H9 (cell line): Measurements from ENCODE around the gene CTSW. TPM values are rescaled to one million over a fixed set of nuclear protein-coding genes. Genes with fewer than 3 reads are reported as not detected.

Experiments used
- DNase-seq: peaks from one replicate; pipeline ENCODE4 v3.0.0-alpha.2; 2017
- H2AFZ ChIP-seq: one replicate; pipeline ENCODE4 v1.6.1; 2013; ENCODE audit warnings: mild to moderate bottlenecking, low read length, control low read depth, moderate library complexity
- H2AK5ac ChIP-seq: 2 replicates; pipeline ENCODE4 v1.6.1; 2013; ENCODE audit warnings: low read length, control low read depth, mixed read lengths; ENCODE audit not compliant: insufficient read length
- H2BK120ac ChIP-seq: one replicate; pipeline ENCODE4 v1.6.1; 2013; ENCODE audit warnings: low read depth, mild to moderate bottlenecking, low read length, control low read depth, inconsistent platforms; ENCODE audit not compliant: poor library complexity, severe bottlenecking
- H2BK12ac ChIP-seq: 2 replicates; pipeline ENCODE4 v1.6.1; 2013; ENCODE audit warnings: low read length, control low read depth, mixed read lengths, low read depth; ENCODE audit not compliant: insufficient read length
- H2BK15ac ChIP-seq: 2 replicates; pipeline ENCODE4 v1.6.1; 2013; ENCODE audit warnings: low read depth, low read length, control low read depth
- H2BK20ac ChIP-seq: one replicate; pipeline ENCODE4 v1.6.1; 2013; ENCODE audit warnings: low read depth, mild to moderate bottlenecking, low read length, control low read depth, inconsistent platforms; ENCODE audit not compliant: poor library complexity, severe bottlenecking
- H2BK5ac ChIP-seq: 2 replicates; pipeline ENCODE4 v1.6.1; 2013; ENCODE audit warnings: low read length, control low read depth, mixed read lengths; ENCODE audit not compliant: insufficient read length
- H3K14ac ChIP-seq: 2 replicates; pipeline ENCODE4 v1.6.1; 2013; ENCODE audit warnings: low read length, control low read depth; ENCODE audit not compliant: insufficient read depth
- H3K18ac ChIP-seq: 2 replicates; pipeline ENCODE4 v1.6.1; 2013; ENCODE audit warnings: low read depth, mild to moderate bottlenecking, mixed read lengths, low read length, control low read depth; ENCODE audit not compliant: insufficient read length
- H3K23ac ChIP-seq: 2 replicates; pipeline ENCODE4 v1.6.1; 2013; ENCODE audit warnings: low read length, control low read depth, mixed read lengths, low read depth; ENCODE audit not compliant: insufficient read length
- H3K23me2 ChIP-seq: 2 replicates; pipeline ENCODE4 v1.6.1; 2013; ENCODE audit warnings: low read depth, mild to moderate bottlenecking, mixed read lengths, low read length, control low read depth; ENCODE audit not compliant: insufficient read length, poor library complexity, severe bottlenecking
- H3K27ac ChIP-seq: 2 replicates; pipeline ENCODE4 v1.5.1; 2013; ENCODE audit warnings: low read length, control low read depth, mixed read lengths, low read depth; ENCODE audit not compliant: insufficient read length
- H3K27me3 ChIP-seq: 2 replicates; pipeline ENCODE4 v1.6.1; 2013; ENCODE audit warnings: low read length, control low read depth, inconsistent platforms; ENCODE audit not compliant: insufficient read depth
- H3K4ac ChIP-seq: 2 replicates; pipeline ENCODE4 v1.6.1; 2013; ENCODE audit warnings: low read depth, mild to moderate bottlenecking, control low read depth, inconsistent platforms, low read length, moderate library complexity
- H3K4me1 ChIP-seq: 2 replicates; pipeline ENCODE4 v1.6.1; 2013; ENCODE audit warnings: low read length, control low read depth, inconsistent platforms; ENCODE audit not compliant: insufficient read depth
- H3K4me2 ChIP-seq: 2 replicates; pipeline ENCODE4 v1.6.1; 2013; ENCODE audit warnings: low read length, control low read depth, mixed read lengths; ENCODE audit not compliant: insufficient read length, insufficient read depth
- H3K56ac ChIP-seq: 2 replicates; pipeline ENCODE4 v1.6.1; 2013; ENCODE audit warnings: low read depth, mild to moderate bottlenecking, mixed read lengths, low read length, control low read depth; ENCODE audit not compliant: insufficient read length
- H3K79me1 ChIP-seq: 2 replicates; pipeline ENCODE4 v1.6.1; 2013; ENCODE audit warnings: low read depth, mild to moderate bottlenecking, moderate library complexity, low read length, control low read depth, inconsistent platforms; ENCODE audit not compliant: insufficient read depth, poor library complexity, severe bottlenecking
- H3K79me2 ChIP-seq: 2 replicates; pipeline ENCODE4 v1.6.1; 2013; ENCODE audit warnings: low read length, control low read depth, inconsistent platforms; ENCODE audit not compliant: insufficient read depth
- H3K9ac ChIP-seq: 2 replicates; pipeline ENCODE4 v1.6.1; 2013; ENCODE audit warnings: low read length, control low read depth, mixed read lengths; ENCODE audit not compliant: insufficient read length; ENCODE audit errors: extremely low read depth
- H3K9me3 ChIP-seq: one replicate; pipeline ENCODE4 v1.6.1; 2013; ENCODE audit warnings: low read depth, low read length, inconsistent platforms; ENCODE audit not compliant: control insufficient read depth
- H3T11ph ChIP-seq: one replicate; pipeline ENCODE4 v1.6.1; 2013; ENCODE audit warnings: mild to moderate bottlenecking, low read length, control low read depth, inconsistent platforms
- H4K20me1 ChIP-seq: one replicate; pipeline ENCODE4 v1.6.1; 2013; ENCODE audit not compliant: control insufficient read depth, insufficient read length, insufficient read depth
- H4K5ac ChIP-seq: 2 replicates; pipeline ENCODE4 v1.6.1; 2013; ENCODE audit warnings: low read depth, mild to moderate bottlenecking, mixed read lengths, low read length, control low read depth; ENCODE audit not compliant: insufficient read length
- H4K8ac ChIP-seq: replicated peaks from 2 replicates; pipeline ENCODE4 v1.6.1; 2013; ENCODE audit warnings: low read length, control low read depth, mixed read lengths, low read depth; ENCODE audit not compliant: insufficient read length
- H4K91ac ChIP-seq: 2 replicates; pipeline ENCODE4 v1.6.1; 2013; ENCODE audit warnings: low read depth, mild to moderate bottlenecking, moderate library complexity, mixed read lengths, low read length, control low read depth; ENCODE audit not compliant: insufficient read length
- H3K27ac Mint-ChIP-seq, 3 experiments: 2 replicates in 2 of 3; 3 replicates in 1 of 3; pipeline ENCODE4 v1.8.0; 2020 to 2021; ENCODE audit warnings: mixed read lengths in 3 of 3, mild to moderate bottlenecking in 1 of 3, moderate library complexity in 1 of 3
- H3K27me3 Mint-ChIP-seq: 2 replicates; pipeline ENCODE4 v1.8.0; 2021; ENCODE audit warnings: low read depth, mild to moderate bottlenecking, moderate library complexity, mixed read lengths
- H3K36me3 Mint-ChIP-seq, 3 experiments: 2 replicates in 2 of 3; 3 replicates in 1 of 3; pipeline ENCODE4 v1.8.0; 2020 to 2021; ENCODE audit warnings: low read depth in 3 of 3, mixed read lengths in 3 of 3; ENCODE audit not compliant: insufficient read depth in 1 of 3
- H3K4me1 Mint-ChIP-seq, 2 experiments: 2 replicates each; pipeline ENCODE4 v1.8.0; 2020; ENCODE audit warnings: mixed read lengths in 2 of 2
- H3K4me3 Mint-ChIP-seq, 2 experiments: 2 replicates in 1 of 2; 3 replicates in 1 of 2; pipeline ENCODE4 v1.8.0; 2020 to 2021; ENCODE audit warnings: mild to moderate bottlenecking in 2 of 2, mixed read lengths in 2 of 2, moderate library complexity in 1 of 2
- H3K9me3 Mint-ChIP-seq, 2 experiments: 2 replicates in 1 of 2; 3 replicates in 1 of 2; pipeline ENCODE4 v1.8.0; 2020; ENCODE audit warnings: mild to moderate bottlenecking in 2 of 2, mixed read lengths in 2 of 2, moderate library complexity in 1 of 2
- CTCF ChIP-seq: fragments of 200-600 bp; sonication (generic); conservative IDR thresholded peaks from 3 replicates; pipeline ENCODE4 v1.8.0; 2021; ENCODE audit warnings: antibody characterized with exemption, mild to moderate bottlenecking
- WGBS: extraction: QIAGEN DNeasy Blood & Tissue Kit; methylation state at CpG from one replicate; pipeline ENCODE4 v1.1.7; 2013; ENCODE audit warnings: missing lambda C conversion rate, low lambda C conversion rate, mixed read lengths; ENCODE audit not compliant: insufficient read length; ENCODE audit errors: extremely low coverage; 5-methylcytosine and 5-hydroxymethylcytosine counted together
- total RNA-seq: library from RNA; stranded (reverse); gene quantifications from 2 replicates; pipeline ENCODE4 v1.2.1, GENCODE V29; 2021

The CTSW gene
- total RNA-seq, 1 experiment from 2014 or later = not detected

GRCh38 chr11:65921876-65922275, 42.2 kb downstream of the CTSW start:
- Histone ChIP-seq H3K27me3 (no peaks in the 10 kb centered on the region), H3K4ac (no peak overlapping the region), H3K27ac (no peak overlapping the region), H3K23me2 (peaks cover 11% of the 10 kb centered on the region), H2BK12ac (no peak overlapping the region), H3K4me2 (no peak overlapping the region), H2AK5ac (no peak overlapping the region), H2AFZ (no peak overlapping the region), H3K23ac (no peak overlapping the region), H3K9ac (no peak overlapping the region), H3K79me1 (no peaks in the 10 kb centered on the region), H4K20me1 (no peaks in the 10 kb centered on the region), H4K91ac (no peak overlapping the region), H3K4me1 (no peaks in the 10 kb centered on the region), H3K9me3 (no peaks in the 10 kb centered on the region), H2BK20ac (no peak overlapping the region), H4K8ac (no peak overlapping the region), H2BK5ac (no peak overlapping the region), H3K14ac (no peak overlapping the region), H2BK120ac (no peak overlapping the region), H3T11ph (no peak overlapping the region), H3K56ac (no peak overlapping the region), H3K18ac (no peak overlapping the region), H2BK15ac (no peak overlapping the region), H3K79me2 (no peaks in the 10 kb centered on the region), H4K5ac (no peak overlapping the region)
- Mint-ChIP-seq H3K4me1 (peaks cover 6 to 18% of the 10 kb centered on the region in 2 experiments; a peak in 3 of 4 replicates), H3K9me3 (no peaks in the 10 kb centered on the region), H3K27me3 (no peaks in the 10 kb centered on the region), H3K27ac (peak overlapping the region in 1 of 3 experiments; percentile 48; a peak in 3 of 7 replicates), H3K36me3 (peaks cover 1 to 23% (median 21%) of the 10 kb centered on the region in 3 experiments; a peak in 6 of 7 replicates), H3K4me3 (no peak overlapping the region; a peak in 1 of 5 replicates)
- WGBS = no CpG with 5 or more reads among the region's 10 CpGs
- no peak for TF ChIP-seq CTCF
- DNase-seq = no peak
